CD4-positive, alpha-beta memory T cell (primary cell): Measurements from ENCODE around the gene UBE2V1. TPM values are rescaled to one million over a fixed set of nuclear protein-coding genes. Genes with fewer than 3 reads are reported as not detected.
A peak's percentile ranks its signal among the peaks of the same experiment; 100 is the strongest.
"Not testable (repeated sequence)": the region's sequence is repeated elsewhere in the genome, so short reads cannot be mapped to it uniquely, and the experiment has no call there.

Source experiments
- CTCF ChIA-PET: fragments of 350-600 bp; sonication (Branson Sonifier 250); formaldehyde crosslinking; loops from one replicate; lab custom pipeline; 2021; ENCODE audit warnings: inconsistent platforms; ENCODE audit not compliant: partially characterized antibody; lab: Charles Lee
- POLR2A ChIA-PET: fragments of 350-600 bp; sonication (Branson Sonifier 250); formaldehyde crosslinking; loops from one replicate; lab custom pipeline; 2021; ENCODE audit not compliant: partially characterized antibody; lab: Charles Lee
- DNase-seq, 5 donors: peaks; one replicate each; pipeline versions ENCODE4 v3.0.0 to v3.0.0-alpha.2; 2020 to 2022; ENCODE audit warnings: mixed read lengths in 1 of 5
- H3K27ac ChIP-seq: one replicate; pipeline ENCODE4 v1.7.0; 2013; ENCODE audit warnings: low read depth, low read length
- H3K27me3 ChIP-seq: 2 replicates; pipeline ENCODE4 v1.7.0; 2013; ENCODE audit warnings: mild to moderate bottlenecking, low read length, moderate library complexity; ENCODE audit not compliant: insufficient read depth
- H3K36me3 ChIP-seq: 2 replicates; pipeline ENCODE4 v1.7.0; 2013; ENCODE audit warnings: mild to moderate bottlenecking, low read length, moderate library complexity; ENCODE audit not compliant: insufficient read depth
- H3K4me1 ChIP-seq: 2 replicates; pipeline ENCODE4 v1.7.0; 2013; ENCODE audit warnings: mild to moderate bottlenecking, low read length, moderate library complexity; ENCODE audit not compliant: insufficient read depth
- H3K4me3 ChIP-seq, 2 donors: one replicate each; pipeline ENCODE4 v1.7.0; 2013; ENCODE audit warnings: low read length in 2 of 2, mild to moderate bottlenecking in 1 of 2
- H3K9me3 ChIP-seq, 2 donors: one replicate each; pipeline ENCODE4 v1.7.0; 2013; ENCODE audit warnings: low read length in 2 of 2, control low read depth in 1 of 2; ENCODE audit not compliant: control insufficient read depth in 1 of 2
- H3K27ac Mint-ChIP-seq, 7 donors: one replicate each; pipeline ENCODE4 v1.8.0; 2020 to 2021; ENCODE audit warnings: mixed read lengths in 7 of 7, mild to moderate bottlenecking in 6 of 7, inconsistent platforms in 3 of 7, moderate library complexity in 3 of 7
- H3K27me3 Mint-ChIP-seq, 2 donors: one replicate each; pipeline ENCODE4 v1.8.0; 2020 to 2021; ENCODE audit warnings: mixed read lengths in 2 of 2
- H3K36me3 Mint-ChIP-seq, 2 donors: one replicate each; pipeline ENCODE4 v1.8.0; 2020 to 2021; ENCODE audit warnings: mixed read lengths in 2 of 2, inconsistent platforms in 1 of 2, mild to moderate bottlenecking in 1 of 2
- H3K4me1 Mint-ChIP-seq, 4 donors: one replicate each; pipeline ENCODE4 v1.8.0; 2020 to 2021; ENCODE audit warnings: mixed read lengths in 4 of 4, mild to moderate bottlenecking in 1 of 4
- H3K4me3 Mint-ChIP-seq, 8 donors: one replicate each; pipeline ENCODE4 v1.8.0; 2020 to 2021; ENCODE audit warnings: mixed read lengths in 8 of 8, mild to moderate bottlenecking in 7 of 8, moderate library complexity in 6 of 8, inconsistent platforms in 3 of 8
- H3K9me3 Mint-ChIP-seq, 8 donors: one replicate each; pipeline ENCODE4 v1.8.0; 2020 to 2021; ENCODE audit warnings: mixed read lengths in 8 of 8, mild to moderate bottlenecking in 5 of 8, inconsistent platforms in 3 of 8, moderate library complexity in 1 of 8
- intact Hi-C: fragments of 100-400 bp; cut with micrococcal nuclease; formaldehyde crosslinking; loops from one replicate; pipeline ENCODE4 v1.15.1; 2023
- polyA plus RNA-seq, 2 donors: library from polyadenylated mRNA; unstranded; fragments of 300-500 nt; fragmentation: Illumina TruSeq; gene quantifications; one replicate each; pipeline ENCODE4 v1.2.3, GENCODE V29; 2021
- total RNA-seq, 2 experiments: library from RNA; stranded (reverse); gene quantifications; one replicate each; pipeline ENCODE4 v1.2.3, GENCODE V29; 2021

The UBE2V1 gene
- total RNA-seq (100 to 1,000 TPM; 131 to 133 TPM), polyA plus RNA-seq (100 to 1,000 TPM; 151 to 176 TPM)

GRCh38 chr20:50112512-50113419 lies at the start of gene UBE2V1:
Gene UBE2V1 (minus strand): TSS chr20:50113150. CDS start chr20:50113128, 22 bp downstream.
- Mint-ChIP-seq H3K27ac (peak within 1 kb of the TSS; percentile 95 to 100 (median 98)), H3K4me3 (peak within 1 kb of the TSS; percentile 91 to 99 (median 99)), H3K4me1 (peaks cover 68 to 88% (median 77%) of the 10 kb centered on the region in 4 donors), H3K27me3 (no peaks in the 10 kb centered on the region), H3K9me3 (no peaks in the 10 kb centered on the region), H3K36me3 (peaks cover 0 to 18% of the 10 kb centered on the region in 2 donors)
- Histone ChIP-seq H3K4me3 (peak within 1 kb of the TSS; percentile 80 to 89), H3K27me3 (no peaks in the 10 kb centered on the region), H3K4me1 (peaks cover 77% of the 10 kb centered on the region), H3K9me3 (no peaks in the 10 kb centered on the region), H3K27ac (peak within 1 kb of the TSS; percentile 88), H3K36me3 (no peaks in the 10 kb centered on the region)
- intact Hi-C loops = loop anchor here (1.0 to 10.0 kb wide), 3 partner anchors 35 to 1068 kb away; partner anchors contain the start of gene CSE1L
- DNase-seq = peak; percentile 88 to 89 (median 89)
- ChIA-PET CTCF (interaction anchor here (1.6 to 8.0 kb wide), 5 partner anchors 28 to 66 kb away, joined by 6 to 43 read pairs (median 9); partner anchors contain the start of gene PEDS1), POLR2A (interaction anchor here (0.9 to 5.5 kb wide), 11 partner anchors 15 to 352 kb away, joined by 3 to 76 read pairs (median 5); partner anchors contain the start of genes CEBPB, PEDS1 and RNF114)

- H3K27ac ChIP-seq, H3K4me3 Mint-ChIP-seq, H3K27me3 ChIP-seq, H3K27me3 Mint-ChIP-seq, H3K9me3 ChIP-seq, DNase-seq, H3K9me3 Mint-ChIP-seq, H3K4me1 ChIP-seq, H3K36me3 ChIP-seq, H3K4me3 ChIP-seq, intact Hi-C loops, H3K36me3 Mint-ChIP-seq: not testable (repeated sequence)
- ChIA-PET CTCF (interaction anchor here (1.8 to 2.0 kb wide), 2 partner anchors 8 to 41 kb away, joined by 7 to 9 read pairs; no protein-coding TSS in a partner anchor), POLR2A (interaction anchor here (0.7 kb wide), 1 partner anchor 15 kb away, joined by 3 read pairs; no protein-coding TSS in a partner anchor)
- Mint-ChIP-seq H3K4me1 (peaks cover 2 to 11% (median 8%) of the 10 kb centered on the region in 4 donors), H3K27ac (peak overlapping the region in 1 of 7 donors; percentile 50)
These were observed 48.5 kb upstream of the UBE2V1 start for GRCh38 chr20:50161494-50161893.

GRCh38 chr20:50153500-50154377 lies 40.8 kb upstream of the UBE2V1 start, which contains the start of gene PEDS1:
Gene PEDS1 (minus strand): TSS chr20:50153723. CDS start chr20:50153637, 86 bp downstream.
- peaks cover 50% of the 10 kb centered on the region for H3K4me1 ChIP-seq
- H3K9me3 Mint-ChIP-seq = no peaks in the 10 kb centered on the region
- peaks cover 10% of the 10 kb centered on the region for H3K36me3 ChIP-seq
- POLR2A ChIA-PET = interaction anchor here (0.6 to 3.7 kb wide), 21 partner anchors 8 to 777 kb away, joined by 3 to 76 read pairs (median 5); partner anchors contain the start of genes ADNP, BCAS4, CEBPB and PTPN1
- no peaks in the 10 kb centered on the region for H3K27me3 Mint-ChIP-seq
- peak within 1 kb of the TSS; percentile 81 for H3K27ac ChIP-seq
- H3K9me3 ChIP-seq = no peaks in the 10 kb centered on the region
- H3K27ac Mint-ChIP-seq = peak within 1 kb of the TSS; percentile 93 to 96 (median 95)
- no peaks in the 10 kb centered on the region for H3K27me3 ChIP-seq
- H3K4me1 Mint-ChIP-seq = peaks cover 33 to 53% (median 42%) of the 10 kb centered on the region in 4 donors
- peak within 1 kb of the TSS; percentile 87 to 94 (median 90) for H3K4me3 Mint-ChIP-seq
- peak within 1 kb of the TSS; percentile 83 to 87 for H3K4me3 ChIP-seq
- CTCF ChIA-PET = interaction anchor here (0.9 to 7.6 kb wide), 13 partner anchors 9 to 596 kb away, joined by 3 to 70 read pairs (median 6); partner anchors contain the start of genes CEBPB and UBE2V1
- intact Hi-C loops = loop anchor here (1.0 kb wide), 1 partner anchor 16 kb away; no protein-coding TSS in a partner anchor
- H3K36me3 Mint-ChIP-seq = peaks cover 5 to 9% of the 10 kb centered on the region in 2 donors
- peak; percentile 77 to 86 (median 82) for DNase-seq

GRCh38 chr20:50153153-50153499 lies 40.2 kb upstream of the UBE2V1 start:
- no peaks in the 10 kb centered on the region for H3K9me3 Mint-ChIP-seq
- ChIA-PET POLR2A (interaction anchor here (0.6 to 3.7 kb wide), 18 partner anchors 11 to 778 kb away, joined by 3 to 76 read pairs (median 8); partner anchors contain the start of genes ADNP, CEBPB, PTPN1 and RNF114), CTCF (interaction anchor here (0.7 to 7.6 kb wide), 11 partner anchors 10 to 174 kb away, joined by 3 to 70 read pairs (median 8); partner anchors contain the start of gene UBE2V1)
- Histone ChIP-seq H3K27me3 (no peaks in the 10 kb centered on the region), H3K9me3 (no peaks in the 10 kb centered on the region), H3K36me3 (peaks cover 10% of the 10 kb centered on the region), H3K4me1 (peaks cover 56% of the 10 kb centered on the region), H3K27ac (peak overlapping the region; percentile 81), H3K4me3 (peak overlapping the region; percentile 54 to 87)
- H3K4me1 Mint-ChIP-seq = peaks cover 36 to 59% (median 47%) of the 10 kb centered on the region in 4 donors
- H3K4me3 Mint-ChIP-seq = peak overlapping the region; percentile 84 to 90 (median 89)
- DNase-seq = no peak
- intact Hi-C loops = loop anchor here (1.0 kb wide), 1 partner anchor 16 kb away; no protein-coding TSS in a partner anchor
- H3K27ac Mint-ChIP-seq = peak overlapping the region; percentile 82 to 96 (median 92)
- H3K27me3 Mint-ChIP-seq = no peaks in the 10 kb centered on the region
- H3K36me3 Mint-ChIP-seq = peaks cover 5 to 11% of the 10 kb centered on the region in 2 donors

- H3K27me3 ChIP-seq = no peaks in the 10 kb centered on the region
- H3K4me1 ChIP-seq = peaks cover 62% of the 10 kb centered on the region
- DNase-seq = no peak
- intact Hi-C loops = loop anchor here (1.0 kb wide), 1 partner anchor 17 kb away; no protein-coding TSS in a partner anchor
- Mint-ChIP-seq H3K36me3 (peaks cover 5 to 12% of the 10 kb centered on the region in 2 donors), H3K9me3 (no peaks in the 10 kb centered on the region), H3K4me3 (peak overlapping the region; percentile 84 to 90 (median 89)), H3K27ac (peak overlapping the region; percentile 82 to 96 (median 92)), H3K27me3 (no peaks in the 10 kb centered on the region), H3K4me1 (peaks cover 38 to 65% (median 52%) of the 10 kb centered on the region in 4 donors)
- peaks cover 10% of the 10 kb centered on the region for H3K36me3 ChIP-seq
- ChIA-PET CTCF (interaction anchor here (0.7 to 7.6 kb wide), 11 partner anchors 10 to 174 kb away, joined by 3 to 70 read pairs (median 8); partner anchors contain the start of gene UBE2V1), POLR2A (interaction anchor here (1.0 to 3.7 kb wide), 15 partner anchors 10 to 778 kb away, joined by 3 to 76 read pairs (median 8); partner anchors contain the start of genes ADNP, CEBPB, PTPN1 and RNF114)
- peak overlapping the region; percentile 81 for H3K27ac ChIP-seq
- H3K4me3 ChIP-seq = peak overlapping the region; percentile 54 to 87
- no peaks in the 10 kb centered on the region for H3K9me3 ChIP-seq
These were observed 39.6 kb upstream of the UBE2V1 start for GRCh38 chr20:50152394-50153152.
